RPMI8226 (cell line): ENCODE results near the gene NFASC.

ENCODE experiments used
- DNase-seq: peaks from one replicate; pipeline ENCODE4 v3.0.0-alpha.2; 2015

Gene NFASC

GRCh38 chr1:204989266-204990058, 118.8 kb downstream of the NFASC start:
- peak; percentile 79 for DNase-seq

- no peak for DNase-seq
Measured at GRCh38 chr1:204990059-204990664, 119.5 kb downstream of the NFASC start.

GRCh38 chr1:204990721-204991341, 120.2 kb downstream of the NFASC start:
- DNase-seq: no peak

- DNase-seq: peak; percentile 53
Measured at GRCh38 chr1:204991342-204991844, 120.7 kb downstream of the NFASC start.

GRCh38 chr1:204992201-204992997, 121.7 kb downstream of the NFASC start:
- no peak for DNase-seq

- no peak for DNase-seq
Measured at GRCh38 chr1:204992998-204993314, 122.3 kb downstream of the NFASC start.

GRCh38 chr1:204994086-204994862, 123.6 kb downstream of the NFASC start:
- DNase-seq: no peak

GRCh38 chr1:204996981-204997380, 126.3 kb downstream of the NFASC start:
- no peak for DNase-seq

- DNase-seq: no peak
Measured at GRCh38 chr1:204997591-204998355, 127.1 kb downstream of the NFASC start.

GRCh38 chr1:205001162-205001561, 130.5 kb downstream of the NFASC start:
- DNase-seq: no peak

GRCh38 chr1:205002705-205003104, 132.0 kb downstream of the NFASC start:
- no peak for DNase-seq

GRCh38 chr1:205003358-205004131, 132.9 kb downstream of the NFASC start:
- DNase-seq: no peak

GRCh38 chr1:205004351-205004750, 133.7 kb downstream of the NFASC start:
- no peak for DNase-seq

- DNase-seq: no peak
Measured at GRCh38 chr1:205008896-205009295, 138.2 kb downstream of the NFASC start.

GRCh38 chr1:205009670-205010069, 139.0 kb downstream of the NFASC start:
- DNase-seq: no peak

GRCh38 chr1:205012391-205013140, 141.9 kb downstream of the NFASC start:
- peak; percentile 23 for DNase-seq

- peak; percentile 69 for DNase-seq
Measured at GRCh38 chr1:205013683-205014367, 143.2 kb downstream of the NFASC start.

GRCh38 chr1:205014783-205015182, 144.1 kb downstream of the NFASC start:
- no peak for DNase-seq

- no peak for DNase-seq
Measured at GRCh38 chr1:205015241-205015640, 144.6 kb downstream of the NFASC start.
